Gastrocnemius medialis (tissue), 4 donors: ENCODE measurements around the gene PNMA8B.

Source experiments
- CTCF ChIP-seq, 5 experiments: fragments of 450-650 bp in 3 of 5; fragments of 200-600 bp in 2 of 5; sonication (generic) in 2 of 5; IDR thresholded peaks in 4 of 5; conservative IDR thresholded peaks in 1 of 5; 1 replicate in 4 of 5; 2 replicates in 1 of 5; pipeline ENCODE4 v1.5.1; 2016 to 2019; ENCODE audit warnings: antibody characterized with exemption in 5 of 5, mild to moderate bottlenecking in 3 of 5, moderate library complexity in 3 of 5
- POLR2A ChIP-seq, 2 donors: fragments of 450-650 bp; IDR thresholded peaks; one replicate each; pipeline ENCODE4 v1.6.1; 2017; ENCODE audit warnings: antibody characterized with exemption in 2 of 2, mild to moderate bottlenecking in 2 of 2, moderate library complexity in 2 of 2

GRCh38 chr19:46480415-46480814, 15.3 kb downstream of the PNMA8B start:
- TF ChIP-seq CTCF (IDR thresholded peaks at IDR 0.05 in 4 of 5, conservative IDR thresholded peaks at IDR 0.05 in 1 of 5) = no peak
- no peak for TF ChIP-seq POLR2A (IDR thresholded peaks at IDR 0.05)
